GM19025 (cell line): ENCODE measurements around the gene ATP1A1.

Source experiments
- ATAC-seq: cut with Tn5 transposase; IDR thresholded peaks from one replicate; pipeline ENCODE4 v1.9.1; 2021; ENCODE audit warnings: mild to moderate bottlenecking, low read depth, moderate library complexity; ENCODE audit not compliant: unreplicated experiment

ATP1A1 gene

DNA sequence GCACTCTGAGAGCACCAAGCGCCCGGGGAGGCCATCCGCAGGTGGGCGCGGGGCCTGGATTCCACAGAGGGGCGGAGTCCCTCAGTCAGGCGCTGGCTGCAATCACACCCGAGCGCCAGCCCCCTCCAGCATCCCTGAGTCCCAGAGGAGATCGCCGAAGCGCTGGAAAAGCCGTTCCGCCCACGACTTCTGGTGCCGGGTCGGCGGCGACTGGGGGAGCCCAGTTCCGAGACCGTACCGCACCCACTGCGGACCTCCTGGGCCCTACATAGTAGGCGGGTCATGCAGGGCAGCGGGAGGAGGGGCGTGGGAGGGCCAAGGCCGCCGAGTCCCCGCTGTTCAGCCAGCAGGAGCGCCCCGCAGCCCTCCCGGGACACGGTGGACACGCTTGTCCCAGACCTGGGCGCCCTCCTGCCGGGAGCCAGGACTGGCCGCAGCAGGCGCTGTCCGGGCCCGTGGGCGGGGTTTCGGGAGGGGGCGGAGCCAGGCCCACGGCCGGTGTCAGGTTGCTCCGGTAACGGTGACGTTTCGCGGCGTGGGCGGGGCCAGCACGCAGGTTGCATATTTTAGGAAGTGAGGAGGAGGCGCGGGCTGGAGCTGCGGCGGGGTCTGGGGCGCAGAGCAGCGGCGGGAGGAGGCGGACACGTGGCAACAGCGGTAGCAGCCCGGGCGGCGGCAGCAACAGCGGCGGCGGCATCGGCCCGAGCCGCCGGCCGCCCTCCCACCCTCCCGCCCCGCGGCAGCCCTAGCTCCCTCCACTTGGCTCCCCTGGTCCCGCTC, at the start of gene ATP1A1:
Gene ATP1A1, plus strand, starts transcription at position 594 of the 780 bp plus-strand sequence. CDS start 268 bp downstream, outside the sequence.
- ATAC-seq = peak; percentile 62

DNA sequence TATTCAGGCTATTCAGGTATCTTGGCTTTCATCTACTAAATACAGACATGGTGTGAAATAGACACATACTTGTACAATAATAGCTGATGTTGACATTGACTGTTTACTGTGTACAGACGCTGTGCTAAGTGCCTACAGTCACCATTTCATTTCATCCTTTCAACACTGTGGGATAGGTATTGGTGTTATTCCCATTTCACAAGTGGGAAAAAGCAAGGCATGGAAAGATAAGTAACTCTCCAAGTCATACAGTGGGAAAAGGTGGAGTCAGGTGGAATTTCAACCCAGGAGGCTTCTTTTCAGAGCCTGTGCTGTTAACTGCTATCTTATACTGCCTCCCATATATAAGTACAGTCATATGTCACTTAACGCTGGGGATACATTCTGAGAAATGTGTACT, 49.6 kb upstream of the ATP1A1 start:
- no peak for ATAC-seq

DNA sequence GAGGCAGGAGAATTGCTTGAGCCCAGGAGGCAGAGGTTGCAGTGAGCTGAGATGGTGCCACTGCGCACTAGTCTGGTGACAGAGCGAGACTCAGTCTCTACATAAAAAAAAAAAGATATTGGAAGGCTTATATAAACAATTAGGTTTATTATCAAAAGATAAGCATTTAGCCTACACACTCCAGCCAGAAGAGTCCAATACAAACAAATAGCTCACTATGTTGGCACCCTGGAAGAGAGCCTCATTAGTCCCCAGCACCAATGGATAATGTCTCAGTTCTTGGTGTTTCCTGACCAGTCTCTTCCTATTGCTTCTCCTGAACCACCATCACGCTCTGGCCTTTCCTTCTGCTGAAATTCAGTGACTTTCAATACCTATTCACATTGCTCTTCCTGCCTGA, 48.6 kb upstream of the ATP1A1 start:
- no peak for ATAC-seq

DNA sequence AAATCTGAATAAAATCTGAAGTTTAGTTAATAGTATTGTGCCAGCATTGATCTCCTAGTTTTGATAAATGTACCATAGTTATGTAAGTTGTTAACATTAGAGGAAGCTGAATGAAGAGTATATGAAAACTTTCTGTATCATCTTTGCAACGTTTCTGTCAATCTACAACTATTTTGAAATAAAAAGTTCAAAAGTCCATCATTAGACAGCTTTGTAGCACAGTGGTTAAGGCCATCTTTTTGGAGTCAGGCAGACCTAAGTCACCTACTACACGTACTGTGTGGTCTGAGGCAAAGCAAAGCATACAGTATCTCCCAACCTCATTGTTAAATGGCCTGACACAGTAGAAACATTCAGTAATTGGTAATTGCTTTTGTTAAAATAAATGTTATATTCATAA, 47.9 kb upstream of the ATP1A1 start:
- ATAC-seq = no peak

DNA sequence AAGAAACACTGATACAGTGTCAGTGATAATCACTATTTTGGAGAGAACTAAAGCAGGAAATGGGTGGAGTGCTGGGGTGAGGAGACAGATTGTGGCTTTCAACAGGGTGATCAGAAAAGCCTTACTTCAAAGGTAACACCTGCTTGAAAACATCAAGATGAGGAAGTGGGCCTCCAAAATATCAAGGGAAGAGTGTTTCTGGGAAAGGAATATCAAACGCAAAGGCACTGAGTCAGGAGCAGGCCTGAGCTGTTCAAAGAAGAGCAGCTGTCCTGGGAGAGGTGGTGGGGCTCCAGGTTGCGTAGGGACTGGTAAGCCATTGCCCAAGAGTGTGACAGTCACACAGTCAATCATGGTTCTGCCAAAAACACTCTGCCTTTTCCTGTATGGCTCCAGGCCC, 47.1 kb upstream of the ATP1A1 start:
- no peak for ATAC-seq

DNA sequence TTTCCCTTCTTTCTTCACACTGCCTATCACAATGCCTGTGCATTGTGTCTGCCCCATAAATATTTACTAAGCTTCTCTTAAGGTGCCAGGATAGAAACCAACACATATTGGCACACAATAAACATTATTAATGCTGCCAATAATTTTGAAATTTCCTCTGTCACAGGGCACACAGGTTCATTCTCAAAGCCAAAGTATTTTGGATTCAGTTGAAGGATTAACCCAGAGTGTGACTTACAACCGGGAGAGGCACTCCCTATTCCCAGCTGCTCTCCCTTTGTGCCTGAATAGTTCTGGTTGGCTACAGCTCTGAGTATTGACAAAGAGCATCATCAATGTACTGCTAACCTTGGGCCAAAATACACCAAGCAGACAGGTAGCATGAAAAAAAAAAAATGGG, 46.6 kb upstream of the ATP1A1 start:
- no peak for ATAC-seq

DNA sequence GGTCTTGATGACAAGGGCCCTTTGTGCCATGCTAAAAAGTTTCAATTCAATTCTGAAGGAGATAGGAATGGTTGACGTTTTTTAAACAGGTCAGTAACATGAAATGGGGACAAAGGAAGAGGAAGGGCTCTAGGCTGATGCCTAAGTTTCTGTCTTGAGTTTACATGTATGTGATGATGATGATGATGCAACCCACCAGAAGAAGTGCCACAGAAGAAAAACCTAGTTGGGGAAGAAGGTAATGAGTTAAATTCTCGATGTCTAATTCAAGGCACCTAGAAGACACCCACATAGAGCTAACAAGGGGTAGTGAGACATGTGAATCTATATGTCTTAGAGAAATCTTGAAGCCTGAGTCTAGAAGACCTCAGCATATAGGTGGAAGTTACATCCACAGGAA, 44.4 kb upstream of the ATP1A1 start:
- ATAC-seq = no peak

DNA sequence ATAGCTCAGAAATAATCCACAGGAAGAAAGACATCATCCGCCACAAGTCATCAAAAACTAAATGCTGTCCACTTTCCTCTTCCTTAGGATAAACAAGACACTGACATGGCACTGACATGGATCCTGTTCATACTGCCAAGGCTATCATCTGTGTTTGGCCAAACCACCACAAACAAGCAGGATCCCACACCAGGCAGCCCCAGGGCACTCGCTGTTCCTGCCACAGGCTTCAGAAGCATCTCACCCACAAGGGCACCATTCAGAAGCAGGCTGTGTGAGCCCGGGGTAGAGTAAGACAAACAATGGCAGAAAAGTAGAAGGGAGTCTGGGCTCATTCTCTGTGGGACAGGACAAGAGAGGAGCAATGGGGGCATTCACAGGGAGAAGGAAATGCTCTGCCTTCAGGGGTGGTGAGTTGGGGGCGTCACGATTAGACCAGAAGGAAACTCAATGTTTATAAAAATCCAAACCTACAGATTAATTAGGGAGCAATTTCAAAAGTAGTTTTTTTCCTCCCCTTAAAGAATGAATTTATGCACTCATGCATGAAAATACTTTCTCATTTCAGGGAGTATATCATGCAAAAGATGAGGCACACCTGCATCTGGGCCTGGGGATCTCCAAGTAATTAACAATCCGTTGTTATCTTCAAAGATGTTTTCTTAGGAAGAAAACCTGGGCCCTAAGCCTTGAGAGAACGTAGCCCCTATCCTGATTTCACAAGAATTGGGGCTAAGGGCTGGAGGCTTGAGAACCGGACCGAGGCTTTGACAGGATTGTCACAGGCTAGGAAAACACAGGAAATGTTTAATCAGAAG, 43.3 kb upstream of the ATP1A1 start:
- no peak for ATAC-seq

DNA sequence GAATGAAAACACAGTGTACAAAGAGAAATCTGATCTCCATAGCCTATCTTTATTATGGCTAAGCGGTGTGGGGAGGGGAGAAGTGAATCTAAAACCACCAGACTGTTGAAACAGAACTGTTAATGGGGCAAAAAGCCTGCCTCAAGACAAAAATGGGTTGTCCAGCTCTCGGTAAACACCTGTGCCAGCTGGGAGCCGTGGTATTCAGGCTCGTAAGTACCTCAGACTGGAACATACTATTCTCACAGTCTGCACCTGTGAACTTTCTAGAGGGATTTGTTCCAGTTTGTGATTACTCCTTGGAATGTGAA, 42.7 kb upstream of the ATP1A1 start:
- ATAC-seq = no peak

DNA sequence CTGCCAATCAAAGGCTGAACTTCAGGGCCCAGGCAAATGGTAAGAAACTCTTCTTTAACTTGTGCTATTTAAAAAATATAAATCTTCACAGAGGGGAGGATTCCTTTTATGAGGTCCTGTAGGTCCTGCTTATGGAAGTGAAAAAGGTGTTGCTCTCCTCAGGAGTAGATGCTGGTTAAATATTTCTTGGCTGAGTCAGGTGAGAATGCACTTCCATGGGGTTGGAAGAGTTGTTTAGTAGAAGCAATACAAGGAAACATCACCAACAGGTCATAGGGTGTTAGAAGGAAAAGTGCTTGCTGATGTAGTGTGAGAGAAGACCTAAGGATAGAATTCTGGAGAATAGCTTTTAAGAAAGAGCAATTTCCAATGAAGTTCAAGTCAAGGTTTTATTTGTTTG, 42.2 kb upstream of the ATP1A1 start:
- ATAC-seq = no peak

DNA sequence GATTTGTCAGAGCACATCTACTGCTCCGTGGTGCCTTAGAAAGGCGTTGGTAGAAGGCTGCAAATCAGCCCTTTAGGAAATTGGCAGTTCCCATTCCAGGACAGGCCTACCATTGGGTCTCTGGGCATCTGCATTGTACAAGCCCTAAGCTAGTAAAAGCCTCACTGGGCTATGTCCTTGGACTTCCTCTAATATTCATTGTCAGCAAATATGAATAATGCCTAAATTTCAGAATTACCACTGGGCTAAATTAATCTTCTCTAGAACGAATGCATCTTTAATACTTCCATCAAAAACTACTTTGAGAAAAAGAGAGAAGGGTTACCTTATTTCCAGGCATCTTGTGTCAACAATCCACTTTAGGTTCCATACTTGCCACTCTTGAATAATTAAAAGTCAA, 41.5 kb upstream of the ATP1A1 start:
- ATAC-seq = no peak

DNA sequence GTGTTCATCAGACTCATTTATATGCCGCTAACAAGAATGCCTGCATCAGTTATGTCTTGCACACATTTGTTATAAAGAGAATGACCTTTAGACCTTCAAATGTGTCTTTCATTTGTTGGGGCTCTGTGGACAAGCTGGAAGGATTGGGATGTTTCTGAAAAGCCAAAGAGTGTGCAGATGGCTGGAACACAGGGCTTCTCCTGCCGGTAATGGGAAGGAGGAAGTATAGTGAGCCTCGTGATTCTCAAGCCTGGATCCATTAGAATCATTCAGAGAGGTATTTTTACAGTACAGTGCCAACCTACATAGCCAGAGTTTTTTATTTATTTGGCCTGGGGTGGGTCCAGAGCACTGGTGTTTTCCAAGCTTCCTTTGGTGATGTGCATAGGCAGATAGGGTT, 40.6 kb upstream of the ATP1A1 start:
- ATAC-seq = no peak

DNA sequence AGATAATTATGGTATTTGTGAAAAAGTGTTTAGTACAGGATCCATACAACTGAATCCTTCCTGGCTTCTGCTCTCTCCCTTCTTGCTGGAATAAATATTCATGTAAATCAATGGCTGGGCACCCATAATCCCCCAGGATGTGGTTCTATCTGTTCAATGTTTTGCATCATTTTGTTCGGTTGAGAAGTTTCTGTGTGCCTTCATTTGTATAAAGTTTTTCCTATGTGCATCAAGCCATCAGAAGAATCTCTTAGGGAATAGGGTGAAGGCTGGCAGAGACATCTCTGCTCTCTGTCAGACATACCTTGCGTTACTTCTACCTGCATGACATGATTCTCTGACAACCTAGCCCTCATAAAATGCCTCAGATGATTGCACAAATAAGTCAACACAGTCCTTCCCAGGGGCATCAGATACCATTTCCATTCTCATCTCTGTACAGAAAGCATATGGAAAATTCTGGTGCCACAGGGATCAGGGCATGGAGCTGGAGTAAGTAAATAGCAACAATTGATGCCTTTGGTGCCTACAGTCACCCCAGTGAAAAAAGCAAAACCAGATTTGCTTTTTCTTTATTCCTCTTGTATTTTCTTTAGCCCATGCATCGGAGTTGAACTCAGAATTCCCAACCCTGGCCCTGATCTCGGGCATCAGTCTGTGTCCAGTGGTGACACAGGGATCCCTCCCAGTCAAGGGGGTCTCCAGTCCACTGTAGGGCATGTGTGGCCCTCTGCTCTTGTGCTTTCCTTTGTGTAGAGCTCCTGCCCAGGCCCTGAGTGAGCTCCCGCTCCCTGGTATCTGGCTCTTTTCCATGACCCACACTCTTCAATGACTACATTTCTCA, 39.7 kb upstream of the ATP1A1 start:
- ATAC-seq = no peak

DNA sequence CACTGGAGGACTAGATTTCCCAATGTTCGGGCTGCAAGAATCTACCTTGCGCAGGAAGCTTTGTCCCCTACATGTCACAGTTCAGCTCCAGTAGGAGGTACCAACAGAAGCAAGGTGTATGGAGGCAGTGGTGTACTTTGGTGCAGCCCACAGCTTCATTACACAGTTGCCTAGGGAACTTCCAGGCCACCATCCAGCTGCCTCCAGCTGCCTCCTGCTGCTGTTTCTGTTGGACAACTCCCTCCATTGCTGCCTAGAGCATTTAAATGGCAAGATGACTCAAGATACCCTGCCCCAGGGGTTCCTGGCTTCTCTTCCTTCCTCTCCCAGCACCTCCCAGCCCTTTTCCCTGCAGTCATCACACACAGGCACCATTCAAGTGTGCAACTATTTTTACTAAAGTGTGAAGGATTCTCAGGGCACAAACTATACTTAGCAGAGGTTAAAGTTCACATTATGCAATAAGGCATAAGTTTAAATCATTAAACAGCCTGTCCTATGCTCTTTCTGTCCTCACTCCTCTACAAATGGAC, 39.0 kb upstream of the ATP1A1 start:
- no peak for ATAC-seq

DNA sequence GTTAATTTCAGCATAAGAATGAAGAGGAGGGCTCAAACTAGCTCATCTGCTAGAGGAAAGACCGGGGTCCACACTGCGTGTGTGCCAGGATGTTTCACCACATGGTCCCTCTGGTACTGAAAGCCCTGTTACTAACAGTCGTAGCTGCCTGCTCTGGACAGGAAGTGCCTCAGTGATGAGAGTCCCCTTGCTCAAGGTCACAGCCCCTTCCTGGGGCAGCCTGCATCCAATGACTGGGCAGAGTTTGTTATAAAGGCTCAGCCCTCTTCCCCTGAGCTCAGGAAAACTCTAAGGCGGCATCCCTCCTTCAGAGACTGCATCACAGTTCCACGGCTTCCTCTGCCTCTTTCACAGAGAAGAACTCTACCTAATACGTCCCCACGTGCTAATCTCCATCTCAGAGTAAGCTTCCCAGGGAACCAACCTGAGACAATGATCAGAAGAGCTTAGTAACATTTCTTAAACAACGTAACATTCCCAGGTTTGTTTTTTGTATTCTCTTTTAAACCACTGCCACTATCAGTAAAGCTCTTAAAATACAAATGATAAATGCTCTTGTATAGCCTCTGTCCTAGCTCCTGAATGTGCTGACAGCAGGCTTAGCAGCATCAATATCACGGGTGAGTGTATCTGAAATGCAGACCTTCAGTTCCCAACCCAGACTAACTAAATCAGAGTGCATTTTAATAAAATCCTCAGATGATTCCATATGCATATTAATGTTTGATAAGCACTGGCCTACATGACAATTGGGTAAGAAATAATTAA, 38.0 kb upstream of the ATP1A1 start:
- no peak for ATAC-seq

DNA sequence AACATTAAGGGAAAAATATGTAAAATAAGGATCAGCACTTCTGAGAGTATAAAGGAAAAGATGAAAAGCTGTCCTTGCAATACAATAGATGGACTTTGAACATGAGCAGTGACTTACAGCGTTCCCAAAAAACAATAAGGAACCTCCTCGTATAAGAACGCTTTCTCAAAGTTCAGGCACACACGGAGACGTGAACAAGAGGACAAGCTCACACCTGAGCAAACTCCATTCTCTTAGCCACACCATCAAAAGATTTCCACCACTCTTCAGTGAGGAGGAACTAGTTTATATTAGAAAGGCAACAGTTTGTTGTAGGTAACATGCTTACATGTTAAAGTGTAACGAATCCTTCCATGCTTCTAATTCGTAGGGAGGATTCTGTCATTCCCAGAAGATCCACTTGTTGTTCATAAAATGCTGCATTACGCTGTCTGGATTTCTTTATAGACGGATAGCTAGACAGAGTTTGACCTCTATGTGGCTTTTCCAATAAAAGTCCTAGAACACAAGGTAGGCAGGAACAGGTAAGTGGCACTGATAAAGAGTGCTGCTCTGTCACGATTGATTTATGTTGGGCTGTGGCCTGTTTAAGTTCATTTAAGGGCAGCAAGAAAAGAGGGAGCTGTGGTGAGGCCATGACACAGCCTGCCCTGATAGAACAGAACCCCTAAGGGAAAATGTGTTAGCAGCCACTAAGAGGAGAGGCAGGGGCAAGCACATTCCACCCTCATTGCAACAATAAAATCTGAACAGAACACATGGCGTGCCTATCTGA, 37.0 kb upstream of the ATP1A1 start:
- no peak for ATAC-seq

DNA sequence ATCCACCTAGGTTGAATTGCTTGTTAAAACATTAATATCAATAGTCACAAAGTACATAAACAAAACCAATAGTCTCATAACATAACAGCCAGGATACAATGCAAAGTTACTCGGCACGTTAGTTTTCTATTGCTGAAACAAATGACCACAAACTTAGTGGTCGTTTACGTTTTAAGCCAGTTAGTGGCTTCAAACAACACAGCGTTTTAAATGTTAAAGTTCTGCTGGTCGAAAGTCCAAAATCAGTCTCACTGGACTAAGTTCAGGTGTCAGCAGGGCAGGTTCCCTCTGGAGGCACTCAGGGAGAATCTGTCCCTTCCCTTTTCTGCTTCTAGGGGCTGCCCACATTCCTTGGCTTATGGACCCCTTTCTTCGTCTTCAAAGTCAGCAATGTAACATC, 35.6 kb upstream of the ATP1A1 start:
- ATAC-seq = no peak

DNA sequence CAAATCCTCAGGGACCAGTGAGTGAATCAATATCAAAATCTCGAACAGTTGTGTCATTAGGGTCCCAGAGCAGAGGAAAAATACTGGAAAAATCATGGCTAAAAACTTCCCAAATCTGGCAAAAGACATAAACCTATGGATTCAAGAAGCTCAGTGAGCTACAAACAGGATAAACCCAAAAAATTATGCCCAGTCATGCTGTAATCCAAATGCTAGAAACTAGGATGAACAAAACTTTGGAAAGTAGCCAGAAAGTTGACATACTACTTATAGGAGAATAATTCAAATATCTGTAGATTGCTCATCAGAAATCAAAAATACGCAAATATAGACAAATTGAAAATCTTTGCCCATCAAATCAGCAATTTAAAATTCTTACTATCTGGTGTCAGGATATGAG, 34.6 kb upstream of the ATP1A1 start:
- no peak for ATAC-seq

DNA sequence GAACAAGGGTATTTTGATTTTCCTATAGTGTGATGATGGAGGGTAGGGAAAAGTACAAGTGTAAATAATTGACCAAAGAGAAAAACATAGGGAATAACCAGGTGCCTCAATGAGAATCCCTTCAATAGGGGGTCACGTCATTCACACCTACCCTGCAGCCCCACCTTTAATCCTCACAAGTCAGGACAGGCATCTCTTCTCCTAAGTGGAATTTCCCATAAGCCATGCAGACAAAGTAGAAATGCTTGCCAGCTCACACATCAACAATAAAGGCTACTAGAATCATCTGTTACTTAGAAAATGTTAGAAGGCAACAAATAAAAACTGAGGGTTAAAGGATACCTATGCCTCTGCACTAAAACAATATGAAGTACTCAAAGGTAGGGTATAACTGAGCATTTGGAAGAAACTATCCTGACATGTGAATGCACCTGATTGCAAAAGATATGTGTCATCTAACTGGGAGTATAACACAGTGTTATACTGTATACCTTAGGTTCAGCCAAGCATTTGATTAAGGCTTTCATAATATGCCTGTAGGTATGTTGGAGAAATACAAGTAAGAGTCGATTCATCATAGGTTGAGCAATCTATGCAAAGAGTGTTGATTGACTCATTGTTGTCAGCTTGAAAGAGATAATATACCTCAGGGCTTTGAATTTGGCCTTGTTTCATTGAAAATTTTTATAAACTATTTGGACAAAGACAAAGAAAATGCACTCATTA, 32.4 kb upstream of the ATP1A1 start:
- no peak for ATAC-seq
